PC-3 (cell line): ENCODE measurements around the gene BACH2.

Source experiments
- CTCF ChIP-seq: fragments of 300-600 bp; sonication (generic); conservative IDR thresholded peaks from 2 replicates; pipeline ENCODE4 v1.5.1; 2017; ENCODE audit warnings: antibody characterized with exemption, low read depth, mild to moderate bottlenecking, low read length
- EZH2phosphoT487 ChIP-seq: fragments of 300-600 bp; sonication (generic); IDR thresholded peaks from 2 replicates; pipeline ENCODE4 v1.6.1; 2018; ENCODE audit warnings: mild to moderate bottlenecking, antibody characterized with exemption, low read length, borderline replicate concordance

GRCh38 chr6:90195094-90195829, 101.4 kb downstream of the BACH2 start:
- TF ChIP-seq CTCF, result no peak
- no peak for TF ChIP-seq EZH2phosphoT487
